8988T (cell line): ENCODE data around the gene VWF.

Experiments
- DNase-seq: peaks from one replicate; pipeline ENCODE4 v3.0.0; 2011

The VWF gene

DNA sequence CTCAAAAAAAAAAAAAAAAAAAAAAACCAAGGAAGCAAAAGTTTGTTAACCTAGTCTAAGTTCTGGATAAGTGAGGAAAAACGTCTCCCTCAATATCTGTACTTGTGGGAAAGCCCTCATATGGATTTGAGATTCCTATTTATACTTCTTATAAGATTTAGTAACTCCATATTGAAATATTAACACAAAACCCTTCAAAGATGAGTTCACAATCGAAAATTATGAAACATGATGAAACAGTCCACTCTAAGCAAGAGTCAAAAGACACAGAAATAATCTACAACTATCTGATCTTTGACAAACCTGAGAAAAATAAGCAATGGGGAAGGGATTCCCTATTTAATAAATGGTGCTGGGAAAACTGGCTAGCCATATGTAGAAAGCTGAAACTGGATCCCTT lies 25.2 kb downstream of the VWF start:
- DNase-seq, result no peak

DNA sequence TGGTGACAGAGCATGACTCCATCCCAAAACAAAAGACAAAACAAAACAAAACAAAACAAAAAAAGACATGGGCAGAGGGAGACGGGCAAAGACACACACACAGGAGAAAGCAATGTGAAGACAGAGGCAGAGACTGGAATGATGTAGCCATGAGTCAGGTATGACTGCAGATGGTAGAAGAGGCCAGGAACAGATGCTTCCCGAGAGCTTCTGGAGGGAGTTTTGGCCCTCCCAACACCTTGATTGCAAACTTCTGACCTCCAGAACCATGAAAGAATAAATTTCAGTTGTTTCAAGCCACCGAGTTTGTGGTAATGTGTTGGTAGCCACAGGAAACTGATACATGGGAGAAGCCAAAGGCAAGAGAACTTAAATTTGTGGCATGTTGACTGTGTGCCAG lies 27.1 kb downstream of the VWF start:
- DNase-seq, result no peak

DNA sequence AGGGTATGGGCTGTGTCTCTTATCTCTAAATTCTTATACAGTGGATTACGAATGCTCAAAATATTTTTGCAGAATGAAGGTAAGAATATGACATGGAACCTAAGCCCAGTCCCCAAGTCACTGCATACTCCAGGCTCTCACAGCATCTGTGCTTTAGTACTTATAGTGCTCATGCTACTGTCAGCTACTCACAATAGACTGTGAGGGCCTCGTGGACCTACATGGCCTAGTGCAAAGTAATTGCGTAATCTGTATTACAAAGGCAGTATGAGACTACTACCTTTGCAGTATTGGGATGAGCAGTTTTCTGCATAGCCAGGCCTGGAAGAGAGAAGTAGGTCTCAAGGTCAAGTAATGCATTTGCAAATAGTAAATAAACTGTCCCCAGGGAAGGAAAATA lies 27.9 kb downstream of the VWF start:
- DNase-seq, result no peak

DNA sequence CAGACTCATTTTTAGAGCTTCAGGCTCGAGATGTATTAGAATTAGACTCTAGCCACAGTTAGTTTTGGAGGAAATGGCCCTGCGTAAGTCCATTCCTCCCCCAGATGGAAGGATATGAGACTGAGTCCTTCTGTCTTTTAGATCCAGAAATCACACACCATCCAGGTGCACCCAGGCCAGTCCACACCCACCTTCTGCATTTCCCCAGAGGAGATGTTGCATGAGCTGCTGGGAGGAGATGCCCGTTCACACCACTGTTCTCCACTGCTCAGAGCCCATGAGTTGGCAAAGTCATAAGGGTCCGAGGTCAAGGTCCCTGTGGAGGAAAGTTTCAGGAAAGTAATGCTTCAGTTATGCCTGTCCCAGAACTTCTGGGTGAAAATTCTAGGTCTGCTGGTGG lies 29.2 kb downstream of the VWF start:
- DNase-seq, result no peak

DNA sequence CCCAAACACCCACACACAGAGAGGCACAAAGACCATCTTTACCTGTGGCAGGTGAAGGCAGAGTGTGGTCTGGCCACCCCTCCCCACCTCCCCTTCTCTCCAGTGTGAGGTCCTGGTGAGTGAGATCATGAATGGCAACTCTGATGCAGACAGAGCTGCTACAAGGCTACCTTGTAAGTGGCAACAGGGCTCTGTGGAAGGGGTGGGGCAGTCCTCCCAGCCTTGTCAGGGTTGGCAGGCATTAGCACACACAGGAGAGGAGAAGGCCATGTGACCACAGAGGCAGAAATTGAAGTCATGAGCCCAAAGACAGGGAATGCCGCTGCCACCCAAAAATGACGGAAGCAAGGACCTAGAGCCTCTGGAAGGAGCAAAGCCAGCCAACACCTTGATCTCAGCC lies 30.7 kb downstream of the VWF start:
- DNase-seq, result no peak

DNA sequence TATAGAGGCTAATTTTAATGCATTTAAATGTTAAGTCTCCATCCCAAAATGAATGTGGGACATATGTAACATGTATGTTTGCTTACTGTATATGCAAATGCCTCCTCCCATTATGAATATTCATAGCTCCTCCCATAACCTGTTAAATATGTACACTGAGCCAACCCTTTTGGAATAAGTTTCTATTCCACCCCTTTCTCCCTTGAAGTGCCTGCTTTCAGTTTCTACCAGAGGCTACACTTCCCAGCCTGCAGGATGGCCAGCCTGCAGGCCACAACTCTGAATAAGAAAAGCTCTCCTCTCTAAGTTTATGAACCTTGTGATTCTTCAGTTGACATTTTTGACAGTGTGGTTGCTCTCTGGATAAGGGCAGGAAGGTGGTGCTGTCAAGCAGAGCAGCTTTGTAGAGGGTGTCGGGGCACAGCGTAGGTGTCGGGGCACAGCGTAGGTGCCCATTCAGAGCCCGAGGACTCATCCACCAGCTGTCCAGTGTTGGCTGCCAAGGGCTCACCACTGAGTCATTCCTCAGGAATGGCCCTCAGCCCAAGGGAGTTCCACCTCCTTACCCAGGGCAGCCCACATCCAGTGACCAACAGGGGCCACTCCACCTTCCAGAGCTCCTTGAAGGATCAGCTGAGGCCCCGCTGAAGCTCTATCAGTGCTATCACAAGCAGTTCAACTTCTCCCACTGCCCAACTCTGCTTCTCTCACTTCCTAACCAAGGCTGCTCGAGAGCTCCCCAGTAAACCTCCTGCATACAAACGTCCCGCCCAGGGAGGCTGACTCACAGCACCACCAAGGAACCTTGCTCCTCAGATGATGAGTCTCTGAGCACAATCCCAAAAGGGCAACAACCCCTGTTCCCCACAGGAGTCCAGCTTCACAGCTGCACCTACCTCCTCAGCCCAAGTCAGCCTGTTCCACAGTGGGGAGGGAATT lies 31.4 kb downstream of the VWF start:
- peak; percentile 54 for DNase-seq

DNA sequence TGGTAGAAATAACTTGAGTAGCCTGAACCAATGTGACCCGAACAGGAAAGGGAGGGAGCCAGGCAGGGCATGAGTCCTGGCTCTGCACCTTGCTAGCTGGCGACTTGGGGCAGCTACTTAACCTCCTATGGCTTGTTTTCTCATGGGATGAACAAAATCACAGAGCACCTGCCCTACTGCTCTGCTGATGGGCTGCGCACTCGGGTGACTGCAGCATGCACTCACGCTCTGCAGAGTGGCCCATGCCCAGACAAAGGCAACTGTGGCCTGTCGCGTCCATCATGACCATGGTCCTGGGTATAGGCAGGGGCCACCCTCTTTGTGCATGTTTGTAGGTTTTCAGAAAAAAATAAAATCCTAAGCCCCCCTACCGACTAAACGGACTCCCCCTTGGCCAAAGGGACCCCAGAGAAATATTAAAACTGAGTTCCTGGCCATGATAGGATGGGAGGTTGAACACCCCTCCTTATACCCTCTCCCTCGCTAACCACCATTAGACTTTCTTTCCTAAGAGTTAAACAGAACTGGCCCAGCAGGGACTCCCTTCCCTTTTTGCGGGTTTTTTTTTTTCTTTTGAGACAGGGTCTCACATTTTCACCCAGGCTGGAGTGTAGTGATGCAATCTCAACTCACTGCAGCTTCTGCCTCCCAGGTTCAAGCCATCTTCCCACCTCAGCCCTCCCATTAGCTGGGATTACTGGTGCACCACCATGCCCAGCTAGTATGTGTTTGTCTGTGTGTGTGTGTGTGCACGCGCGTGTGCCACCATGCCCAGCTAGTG lies 32.5 kb downstream of the VWF start:
- DNase-seq, result no peak

DNA sequence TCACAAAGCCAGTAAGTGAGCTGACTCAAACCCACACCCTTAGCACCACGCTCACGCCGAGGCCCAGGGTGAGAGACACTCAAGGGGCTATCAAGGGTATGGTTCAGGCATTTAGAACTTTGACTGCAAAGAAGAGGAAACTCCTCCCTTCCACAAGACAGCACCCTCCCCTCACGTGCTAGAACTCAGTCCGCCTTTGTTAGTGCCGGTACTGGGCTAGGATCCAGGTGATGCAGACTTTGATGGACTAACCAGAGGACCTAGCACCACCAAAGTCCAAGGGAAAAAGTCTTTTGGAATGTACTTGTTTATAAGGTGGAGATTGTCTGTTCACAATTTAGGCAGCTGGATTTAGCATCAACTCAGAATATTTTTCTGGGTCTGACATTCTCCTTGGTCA lies 33.7 kb downstream of the VWF start:
- DNase-seq, result no peak

DNA sequence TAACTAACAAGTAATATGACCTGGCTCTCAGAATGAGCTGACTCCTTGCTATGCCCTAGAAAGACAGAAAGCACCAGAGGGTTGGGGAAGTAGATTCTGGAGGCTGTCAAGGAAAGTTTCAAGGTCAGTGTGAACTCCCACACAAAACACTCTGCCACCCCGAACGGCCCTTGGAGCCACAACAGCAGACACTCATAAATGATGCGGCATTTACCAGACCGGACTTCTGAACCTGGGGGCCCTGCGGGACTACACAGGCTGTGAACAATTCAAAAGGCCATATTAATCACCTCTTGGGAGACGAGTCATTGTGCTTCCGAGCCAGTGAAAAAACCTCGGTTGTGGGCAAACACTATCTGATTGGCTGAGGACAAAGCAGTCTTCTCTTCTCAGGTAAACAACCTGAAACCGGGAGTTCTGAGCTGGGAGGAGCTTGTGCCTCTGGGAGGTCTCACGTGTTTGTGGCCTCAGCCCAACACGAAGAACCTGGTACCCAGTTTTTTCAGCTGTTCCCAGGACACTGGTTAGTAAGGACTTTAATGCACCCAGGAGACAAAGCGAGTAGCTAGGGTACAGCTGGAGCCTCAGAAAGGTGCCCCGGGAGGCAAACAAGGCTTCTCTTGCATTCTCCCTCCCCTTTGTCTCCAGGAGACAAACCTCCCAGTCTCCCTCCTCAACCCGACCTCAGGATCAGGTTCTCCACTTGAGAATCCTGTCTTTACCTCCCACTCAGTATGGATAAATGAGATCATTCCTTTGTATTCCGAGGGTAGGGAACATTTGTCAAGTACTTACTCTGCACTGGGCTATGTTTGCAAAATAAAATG lies 35.3 kb downstream of the VWF start:
- no peak for DNase-seq

DNA sequence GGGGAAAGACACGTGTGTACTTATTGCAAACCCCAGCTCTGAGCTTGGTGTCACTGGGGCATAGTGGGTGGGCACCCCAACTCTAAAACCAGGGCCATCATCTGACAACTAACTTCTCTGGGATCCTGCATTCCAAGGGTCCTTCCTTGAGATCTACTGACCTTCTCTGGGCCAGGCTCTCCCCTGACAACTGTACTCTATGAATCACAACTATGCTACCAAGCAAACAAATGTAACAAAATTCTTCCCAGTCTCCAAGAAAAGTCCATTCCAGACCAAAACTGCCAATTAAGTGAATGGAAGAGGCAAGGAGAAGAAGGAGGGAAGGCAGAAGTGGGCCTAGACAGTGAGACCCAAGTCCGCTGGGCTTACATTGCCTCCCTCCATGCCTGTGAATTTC lies 38.2 kb downstream of the VWF start:
- DNase-seq, result no peak

DNA sequence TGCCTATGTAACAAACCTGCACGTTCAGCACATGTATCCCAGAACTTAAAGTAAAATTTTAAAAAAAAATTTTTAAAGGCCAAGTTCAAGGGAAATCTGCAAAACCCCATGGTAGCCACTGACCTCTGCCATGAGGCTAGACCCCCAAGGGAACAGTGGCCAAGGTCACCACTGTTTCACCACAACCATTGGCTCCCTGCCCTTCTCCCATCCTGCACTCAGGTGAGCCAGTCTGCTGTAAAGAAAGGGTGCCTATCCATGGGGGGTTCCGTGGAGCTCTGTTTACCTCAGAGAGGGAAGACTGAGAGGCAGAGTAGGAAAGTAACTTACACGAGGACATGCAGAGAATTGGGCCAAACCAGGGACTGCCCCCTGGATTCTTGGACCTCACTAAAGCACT lies 38.6 kb downstream of the VWF start:
- no peak for DNase-seq

DNA sequence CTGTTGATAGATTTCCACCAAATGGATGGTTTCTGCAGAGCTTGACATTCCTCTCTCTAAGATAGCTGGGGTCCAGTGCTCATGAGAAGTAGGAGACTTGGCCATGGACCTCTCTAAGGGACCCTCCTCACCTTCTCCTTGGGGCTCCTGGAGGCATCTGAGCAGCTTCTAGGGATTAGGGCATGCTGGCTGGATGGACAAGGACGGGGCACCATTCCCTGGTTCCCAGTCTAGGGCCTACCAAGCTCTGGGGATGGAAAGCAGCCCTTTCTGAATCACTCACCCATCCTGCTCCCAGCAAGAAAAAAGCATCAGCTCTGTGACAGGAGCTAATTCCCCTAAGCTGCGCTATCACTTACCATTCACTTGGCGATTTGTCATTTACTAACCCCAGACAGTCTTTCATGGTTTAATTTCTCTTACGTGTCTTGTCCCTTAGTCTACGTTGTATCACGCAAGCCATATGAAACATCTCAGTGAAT lies 39.5 kb downstream of the VWF start:
- DNase-seq, result no peak

DNA sequence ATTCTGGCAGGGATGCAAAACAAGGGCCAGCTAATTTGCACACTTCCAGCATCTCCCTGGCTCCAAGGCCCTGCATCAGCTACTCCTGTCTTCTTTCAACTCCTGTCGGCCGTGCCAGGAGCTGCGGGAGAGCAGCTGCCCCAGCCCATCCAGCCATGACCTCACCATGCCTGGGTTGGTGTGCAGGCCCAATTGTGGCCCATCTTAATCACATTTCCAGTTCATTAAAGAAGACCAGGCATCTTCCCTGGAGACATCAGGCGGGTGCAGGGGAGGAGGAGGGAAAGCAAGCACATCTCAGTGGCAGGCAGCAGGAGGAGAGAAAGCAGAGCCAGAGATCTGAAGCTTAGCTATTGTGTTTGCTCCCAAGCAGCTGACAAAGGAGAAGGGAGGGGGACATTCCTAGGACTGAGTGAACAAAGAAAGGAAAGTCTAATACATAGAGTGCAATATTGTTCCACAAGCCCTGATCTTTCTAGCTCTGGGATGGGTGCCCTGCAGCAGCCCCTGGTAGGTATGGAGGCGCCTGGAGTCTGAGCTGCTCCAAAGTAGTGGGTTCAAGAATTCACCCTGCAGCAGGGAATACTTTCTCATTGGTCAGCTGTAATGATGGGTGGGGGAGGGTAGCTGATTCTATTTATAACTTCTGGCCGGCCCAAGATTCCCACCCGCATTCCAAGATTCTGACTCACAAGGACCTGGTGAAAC lies 40.1 kb downstream of the VWF start:
- no peak for DNase-seq

DNA sequence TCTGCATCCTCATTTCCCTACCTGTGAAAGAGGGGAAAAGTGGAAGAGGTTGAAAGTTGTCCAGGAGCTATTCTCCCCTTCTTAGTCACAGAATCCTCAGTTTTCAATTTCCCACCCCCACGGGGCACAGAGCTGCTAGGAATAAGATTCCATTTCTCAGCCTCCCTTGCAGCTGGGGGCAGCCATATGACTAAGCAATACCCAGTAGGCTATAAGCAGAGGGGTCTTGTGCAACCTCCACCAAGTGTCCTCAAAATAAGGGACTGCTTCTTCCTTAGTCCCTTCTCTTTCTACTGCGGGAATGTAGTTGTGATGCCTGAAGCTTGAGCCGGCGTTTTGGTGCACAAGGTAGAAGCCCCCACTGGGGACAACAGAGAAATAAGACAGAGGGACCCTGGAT lies 40.9 kb downstream of the VWF start:
- no peak for DNase-seq

DNA sequence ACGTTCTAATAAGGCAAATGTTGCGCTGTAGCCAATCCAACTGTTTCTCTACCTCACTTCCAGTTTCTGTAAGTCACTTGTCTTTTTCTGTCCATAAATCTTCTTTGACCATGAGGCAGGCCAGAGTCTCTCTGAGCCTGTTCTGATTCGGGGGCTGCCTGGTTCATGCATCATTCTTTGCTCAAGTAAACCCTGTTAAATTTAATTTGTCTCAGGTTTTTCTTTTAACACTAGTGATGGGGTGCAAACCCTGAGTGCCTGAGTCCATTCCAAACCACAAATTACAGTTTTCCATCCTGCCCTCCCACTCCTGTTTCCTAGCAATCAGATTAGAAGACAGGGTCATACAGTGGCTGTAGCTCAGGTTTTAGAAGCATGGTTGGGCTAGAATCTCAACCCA lies 41.9 kb downstream of the VWF start:
- DNase-seq, result no peak

DNA sequence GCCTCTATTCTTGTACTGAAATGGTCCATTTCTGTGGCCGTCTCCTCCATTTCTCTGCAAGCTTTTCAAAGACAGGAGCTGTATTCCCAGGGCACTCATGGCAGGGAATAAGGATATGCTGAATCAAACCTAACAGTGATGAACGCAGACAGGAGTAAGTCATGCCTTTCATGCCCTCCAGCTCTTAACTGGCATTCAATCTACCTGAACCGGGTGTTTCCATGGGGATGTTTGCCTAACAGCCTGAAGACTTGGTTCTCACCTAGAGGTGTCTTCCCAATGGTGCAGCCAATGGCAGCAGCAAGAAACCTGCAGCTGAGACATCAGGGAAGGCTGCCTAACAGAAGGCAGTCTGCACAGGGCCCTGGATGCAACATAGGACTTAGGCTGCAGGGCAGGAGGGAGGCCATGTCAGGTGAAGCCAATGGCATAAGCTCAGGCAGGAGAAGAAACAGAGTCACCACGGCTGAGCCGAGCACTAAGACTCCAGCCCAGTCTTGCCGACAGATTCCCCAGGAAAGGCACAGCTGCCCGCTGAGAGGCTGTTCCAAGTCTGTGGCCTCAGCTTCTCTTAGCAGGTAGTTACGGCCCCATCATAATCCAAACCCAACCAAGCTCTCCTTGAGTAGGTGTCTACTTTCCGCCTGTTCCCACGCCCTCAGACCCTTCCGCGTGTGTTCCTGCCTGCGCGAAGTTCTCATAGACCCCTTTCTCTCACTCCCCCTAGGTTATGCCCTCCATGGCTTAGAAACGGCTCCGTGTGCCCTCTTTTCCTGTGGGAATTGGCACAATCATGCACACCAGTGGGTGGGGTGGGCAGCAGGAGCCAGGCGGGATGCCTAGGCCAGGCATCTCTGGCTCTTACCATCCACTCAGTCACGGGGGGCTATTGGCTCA lies 44.1 kb downstream of the VWF start:
- DNase-seq, result no peak

DNA sequence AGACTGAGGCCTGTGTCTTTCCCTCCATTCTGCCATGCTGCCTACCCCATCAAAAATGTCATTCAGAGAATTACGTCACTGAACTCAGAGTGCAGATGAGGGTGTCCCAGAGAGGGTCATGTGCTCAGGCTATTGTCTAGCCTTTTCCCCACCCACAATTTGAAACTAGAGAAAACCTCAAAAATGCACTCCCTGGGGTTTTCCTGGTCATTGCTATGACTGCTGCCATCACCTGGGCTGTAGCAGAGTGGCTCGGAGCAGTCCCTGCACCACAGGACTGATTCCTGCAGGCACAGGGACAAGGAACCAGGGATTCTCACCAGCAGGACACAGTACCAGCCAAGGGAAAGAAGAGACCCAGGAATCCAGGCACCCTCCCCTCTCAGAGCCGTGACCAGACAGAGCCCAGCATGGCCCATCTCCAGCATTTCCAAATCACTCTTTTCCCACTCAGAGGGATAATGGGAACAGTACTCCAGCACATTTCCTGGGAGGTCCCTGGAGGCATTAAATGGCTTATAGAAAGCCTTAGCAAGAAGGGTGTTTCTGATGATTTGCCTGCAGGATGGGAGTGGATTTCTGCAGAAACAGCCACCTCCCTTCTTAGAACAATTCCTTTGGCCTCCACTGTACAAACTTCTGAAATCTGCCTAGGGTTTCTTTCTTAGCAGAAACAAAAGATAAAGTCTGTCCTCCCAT lies 45.9 kb downstream of the VWF start:
- no peak for DNase-seq

DNA sequence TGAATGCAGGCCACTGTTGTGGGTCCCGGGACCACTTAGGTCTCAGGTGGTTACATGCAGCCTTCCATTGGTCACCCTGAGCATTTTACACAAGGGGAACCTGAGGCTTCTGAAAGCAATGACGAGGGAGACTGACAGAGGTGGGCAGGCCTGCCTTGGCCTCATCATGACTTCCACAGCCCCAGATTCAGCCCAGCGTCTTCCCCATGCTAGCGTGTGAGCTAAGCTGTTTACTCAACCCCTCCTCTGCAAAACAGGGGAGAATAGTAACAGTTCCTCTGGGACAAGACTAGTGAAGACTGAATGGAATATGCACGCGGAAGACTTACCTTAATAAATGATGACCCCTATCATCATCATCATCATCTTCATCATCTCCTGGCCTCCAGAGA lies 46.8 kb downstream of the VWF start:
- no peak for DNase-seq

DNA sequence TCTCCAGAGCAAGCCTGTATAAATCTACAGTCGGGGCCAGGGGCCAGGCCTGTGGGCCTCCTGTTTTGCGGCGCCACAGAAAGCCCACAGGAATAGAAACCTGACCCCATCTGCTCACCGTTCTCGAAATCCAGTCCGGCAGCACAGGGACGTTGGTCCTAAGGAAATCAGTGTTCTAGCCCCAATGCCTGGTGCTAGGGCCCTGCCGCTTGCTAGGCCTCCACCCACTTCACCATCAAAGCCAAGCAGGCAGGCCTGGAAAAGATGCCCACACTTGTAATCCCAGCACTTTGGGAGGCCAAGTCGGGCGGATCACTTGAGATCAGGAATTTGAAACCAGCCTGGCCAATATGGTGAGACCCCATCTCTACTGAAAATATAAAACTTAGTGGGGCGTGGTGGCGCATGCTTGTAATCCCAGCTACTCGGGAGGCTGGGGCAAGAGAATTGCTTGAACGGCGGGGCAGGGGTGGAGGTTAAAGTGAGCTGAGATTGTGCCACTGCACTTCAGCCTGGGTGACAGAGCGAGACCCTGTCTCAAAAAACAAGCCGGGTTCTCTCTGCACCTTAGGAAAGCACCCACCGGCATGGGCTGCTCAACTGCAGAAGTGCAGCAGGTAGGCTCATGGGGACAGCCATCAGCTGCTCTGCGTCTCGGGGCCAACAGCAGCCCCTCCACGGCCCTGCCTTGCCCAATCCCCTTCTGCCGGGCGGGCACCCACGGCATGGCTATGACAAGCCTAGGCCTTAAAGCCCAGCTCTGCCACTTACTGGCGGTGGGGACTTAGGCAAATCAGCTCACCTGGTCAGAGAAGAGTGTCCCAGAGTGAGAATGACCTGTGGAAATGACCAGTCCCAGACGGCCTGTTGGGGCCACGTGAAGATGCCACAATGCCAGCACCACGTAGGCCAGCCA lies 47.4 kb downstream of the VWF start:
- no peak for DNase-seq

DNA sequence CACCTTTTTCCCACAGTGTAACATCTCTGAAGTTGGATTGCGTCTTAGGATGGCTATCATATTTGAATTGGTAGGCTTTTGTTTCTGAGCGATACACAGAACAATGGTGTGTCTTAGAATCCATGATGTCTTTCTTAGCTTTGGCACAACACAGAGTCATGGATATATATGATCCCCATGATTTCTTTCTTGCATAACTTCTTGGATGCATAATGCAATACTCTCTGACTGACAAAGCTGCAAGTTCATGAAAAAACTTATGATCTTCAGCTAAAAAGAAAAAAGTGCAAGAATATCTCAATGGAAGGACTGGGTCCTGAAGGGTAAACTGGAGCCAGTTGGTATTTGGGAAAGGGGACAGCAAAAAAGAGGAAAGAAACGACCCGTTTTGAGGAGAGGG lies 48.1 kb downstream of the VWF start:
- no peak for DNase-seq
